ENCODE measurements around the gene METTL24. TPM values are rescaled to one million over a fixed set of nuclear protein-coding genes. Genes with fewer than 3 reads are reported as not detected.

METTL24 gene
- total and polyA plus RNA-seq, 9 donors: 2.0 to 13.5 (median 6.6) TPM

DNA sequence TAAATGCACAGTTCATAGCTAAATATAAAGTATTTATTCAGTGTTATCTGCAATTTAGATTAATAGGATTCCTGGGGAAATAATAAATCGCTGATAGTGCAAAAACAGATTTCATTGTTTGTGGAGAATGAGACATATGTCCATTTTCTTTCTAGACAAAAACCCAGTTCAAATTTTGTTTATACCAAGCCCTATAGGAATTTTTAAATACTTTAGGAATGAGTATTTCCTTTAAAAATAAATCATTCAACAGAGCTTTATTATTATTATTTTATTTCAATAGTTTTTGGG is 86.5 kb downstream of the METTL24 start:
- Histone ChIP-seq H3K36me3 (no peaks in the 10 kb centered on the region), H3K4me3 (no peak overlapping the region), H3K9me3 (no peaks in the 10 kb centered on the region), H3K27ac (no peak overlapping the region), H3K4me1 (ENCODE audit: insufficient read depth) (no peaks in the 10 kb centered on the region), H3K27me3 (no peaks in the 10 kb centered on the region)
- no peak for DNase-seq
- intact Hi-C loops (cut with DNase I): no loop called here
- 88 to 91% (median 90%) methylated on average over 1 of the region's 1 CpG for WGBS, 3 donors
- TF ChIP-seq EP300 (IDR thresholded peaks at IDR 0.05): no peak
- TF ChIP-seq CTCF (IDR thresholded peaks at IDR 0.05): no peak
- TF ChIP-seq POLR2A (IDR thresholded peaks at IDR 0.05): no peak

DNA sequence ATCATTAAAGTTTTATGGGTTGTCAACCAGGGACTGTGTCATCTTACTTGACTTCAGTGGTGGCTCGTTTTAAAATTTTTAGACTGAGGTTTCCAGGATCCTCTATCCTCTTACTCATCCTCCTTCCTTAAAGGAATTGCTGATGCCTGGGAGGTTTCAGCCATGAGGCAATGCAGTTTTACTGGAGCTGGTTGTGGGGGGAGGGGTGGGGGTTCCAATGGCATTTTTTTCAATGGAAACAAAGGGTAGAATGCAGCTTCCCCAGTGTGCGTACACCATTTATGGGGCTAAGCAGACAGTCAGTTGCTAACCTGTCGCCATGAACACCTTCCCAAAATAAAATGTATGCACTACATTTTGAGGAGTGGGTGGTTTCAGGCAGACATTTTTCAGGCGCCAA is 88.0 kb downstream of the METTL24 start:
- intact Hi-C loops (cut with DNase I): no loop called here
- Histone ChIP-seq H3K9me3 (no peaks in the 10 kb centered on the region), H3K4me3 (no peak overlapping the region), H3K4me1 (ENCODE audit: insufficient read depth) (no peaks in the 10 kb centered on the region), H3K27me3 (no peaks in the 10 kb centered on the region), H3K27ac (no peak overlapping the region), H3K36me3 (no peaks in the 10 kb centered on the region)
- 80 to 86% (median 83%) methylated on average over 4 of the region's 4 CpGs for WGBS, 3 donors
- no peak for DNase-seq
- TF ChIP-seq CTCF (IDR thresholded peaks at IDR 0.05) (no peak), EP300 (IDR thresholded peaks at IDR 0.05) (no peak), POLR2A (IDR thresholded peaks at IDR 0.05) (no peak)

GRCh38 chr6:110269623-110270022 is 88.5 kb downstream of the METTL24 start:
- no peak for DNase-seq
- Histone ChIP-seq H3K4me3 (no peak overlapping the region), H3K27ac (no peak overlapping the region), H3K27me3 (no peaks in the 10 kb centered on the region), H3K4me1 (ENCODE audit: insufficient read depth) (no peaks in the 10 kb centered on the region), H3K9me3 (no peaks in the 10 kb centered on the region), H3K36me3 (no peaks in the 10 kb centered on the region)
- intact Hi-C loops (cut with DNase I): no loop called here
- 89 to 95% (median 93%) methylated on average over 2 of the region's 2 CpGs for WGBS, 3 donors
- TF ChIP-seq POLR2A (IDR thresholded peaks at IDR 0.05) (no peak), EP300 (IDR thresholded peaks at IDR 0.05) (no peak), CTCF (IDR thresholded peaks at IDR 0.05) (no peak)

DNA sequence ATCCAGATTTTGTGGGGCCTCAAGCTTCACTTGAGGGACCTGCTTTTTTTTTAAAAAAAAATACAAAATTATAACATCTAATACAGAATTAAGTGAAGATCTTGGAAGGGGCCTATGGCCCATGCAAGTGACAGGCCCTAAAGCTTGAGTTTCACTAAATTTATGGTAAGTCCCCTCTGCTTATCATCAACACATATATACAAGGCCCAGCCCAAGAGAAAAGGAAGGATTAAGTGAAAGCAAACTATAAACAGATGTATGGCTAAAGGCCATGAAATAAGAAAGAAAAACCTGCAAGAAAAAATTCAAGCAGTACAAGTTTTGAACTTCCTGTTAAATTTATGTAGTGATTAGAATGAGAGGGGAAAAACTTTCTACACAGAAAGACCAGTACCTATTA is 91.2 kb downstream of the METTL24 start:
- Histone ChIP-seq H3K4me3 (no peak overlapping the region), H3K4me1 (ENCODE audit: insufficient read depth) (no peaks in the 10 kb centered on the region), H3K27ac (no peak overlapping the region), H3K9me3 (no peaks in the 10 kb centered on the region), H3K36me3 (no peaks in the 10 kb centered on the region), H3K27me3 (no peaks in the 10 kb centered on the region)
- DNase-seq: no peak
- TF ChIP-seq POLR2A (IDR thresholded peaks at IDR 0.05) (no peak), EP300 (IDR thresholded peaks at IDR 0.05) (no peak), CTCF (IDR thresholded peaks at IDR 0.05) (no peak)
- intact Hi-C loops (cut with DNase I): no loop called here

DNA sequence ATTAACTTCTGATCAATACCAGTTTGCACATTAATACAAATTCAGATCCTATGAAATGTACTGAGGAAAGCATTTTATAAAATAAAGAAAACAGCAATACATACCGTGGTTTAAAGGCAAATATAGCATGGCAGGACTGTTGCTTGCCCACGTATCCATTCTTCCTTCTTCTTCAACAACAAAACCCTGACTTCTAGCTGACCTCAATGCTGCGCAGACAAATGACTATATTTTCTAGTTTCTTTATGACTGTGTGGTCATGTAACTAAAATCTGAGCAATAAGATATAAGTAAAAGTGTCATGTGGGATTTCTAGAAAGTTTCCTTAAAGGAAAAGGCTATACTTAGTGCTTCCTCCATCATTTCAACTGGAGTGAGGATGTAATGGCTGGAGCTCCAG is 92.9 kb downstream of the METTL24 start:
- WGBS, 3 donors: 95 to 97% (median 96%) methylated on average over 3 of the region's 3 CpGs
- no peaks in the 10 kb centered on the region for H3K36me3 ChIP-seq
- no peaks in the 10 kb centered on the region for H3K4me1 ChIP-seq (ENCODE audit: insufficient read depth)
- no peak for DNase-seq
- TF ChIP-seq EP300 (IDR thresholded peaks at IDR 0.05) (no peak), POLR2A (IDR thresholded peaks at IDR 0.05) (no peak), CTCF (IDR thresholded peaks at IDR 0.05) (no peak)
- no peaks in the 10 kb centered on the region for H3K27me3 ChIP-seq
- H3K4me3 ChIP-seq: no peak overlapping the region
- no peaks in the 10 kb centered on the region for H3K9me3 ChIP-seq
- intact Hi-C loops (cut with DNase I): no loop called here
- H3K27ac ChIP-seq: no peak overlapping the region

Data from ovary (tissue), 9 donors.